ENCODE measurements around the gene CPSF2. TPM values are rescaled to one million over a fixed set of nuclear protein-coding genes. Genes with fewer than 3 reads are reported as not detected.

The CPSF2 gene
- total RNA-seq (10 to 100 TPM; 30.2 to 77.4 (median 60.4) TPM), polyA plus RNA-seq (10 to 100 TPM; 25.2 to 25.5 TPM), total RNA-seq (64.1 reads per million, percentile 76 among the genes with 10 or more reads in this experiment)

GRCh38 chr14:92121670-92122350 is at the start of gene CPSF2, which contains the start of gene NDUFB1:
TSS of gene CPSF2 (plus strand) at chr14:92121969. CDS start at chr14:92130985, 9,016 bp downstream.
TSS of gene NDUFB1 (minus strand) at chr14:92121706. CDS start at chr14:92117637, 4,069 bp downstream.
- peak within 1 kb of the TSS; percentile 78 for H3K4me3 ChIP-seq (ENCODE audit: low read length)
- peaks cover 27 to 72% (median 53%) of the 10 kb centered on the region in 7 donors for H3K4me1 Mint-ChIP-seq
- peaks cover under 1 to 14% (median 5%) of the 10 kb centered on the region in 5 donors for H3K36me3 Mint-ChIP-seq
- peak within 1 kb of the TSS; percentile 92 for H3K27ac ChIP-seq (ENCODE audit: low read depth, low read length)
- DNase-seq (peak; percentile 74 to 87 (median 85)), ATAC-seq (peak; percentile 92)
- no peaks in the 10 kb centered on the region for H3K27me3 ChIP-seq (ENCODE audit: control insufficient read depth in 2 of 2, insufficient read depth in 2 of 2, low read length in 2 of 2)
- peaks cover 0 to 24% (median 0%) of the 10 kb centered on the region in 3 experiments for H3K36me3 ChIP-seq (ENCODE audit: control insufficient read depth in 2 of 3, insufficient read depth in 3 of 3, low read length in 3 of 3)
- H3K9me3 ChIP-seq (ENCODE audit: control insufficient read depth in 2 of 3, low read length in 3 of 3): no peaks in the 10 kb centered on the region
- ChIA-PET CTCF (interaction anchor here (0.8 to 2.9 kb wide), 4 partner anchors 10 to 15 kb away, joined by 3 to 13 read pairs (median 7); partner anchors contain the start of gene ATXN3), POLR2A (interaction anchor here (0.6 to 6.9 kb wide), 15 partner anchors 12 to 1725 kb away, joined by 3 to 100 read pairs (median 3); partner anchors contain the start of genes ATXN3, CALM1, GOLGA5 and TRIP11)
- peaks cover 0 to 2% (median 0%) of the 10 kb centered on the region in 11 donors for H3K9me3 Mint-ChIP-seq
- peak within 1 kb of the TSS; percentile 96 to 100 (median 100) for H3K27ac Mint-ChIP-seq
- H3K27me3 Mint-ChIP-seq: no peaks in the 10 kb centered on the region
- H3K4me1 ChIP-seq (ENCODE audit: control insufficient read depth in 2 of 2, insufficient read depth in 2 of 2, low read length in 2 of 2): peaks cover 17 to 19% of the 10 kb centered on the region in 2 donors
- H3K4me3 Mint-ChIP-seq: peak within 1 kb of the TSS; percentile 88 to 100 (median 99)
- intact Hi-C loops (cut with micrococcal nuclease): loop anchor here (1.0 to 10.0 kb wide), 8 partner anchors 16 to 1790 kb away; partner anchors contain the start of genes ATXN3 (in 2 of the 2), GOLGA5 (in 2 of the 2), TRIP11 (in 2 of the 2) and LGMN (in 1 of the 2)

GRCh38 chr14:92074555-92074954 is 47.2 kb upstream of the CPSF2 start:
- Mint-ChIP-seq H3K27ac (no peak overlapping the region), H3K9me3 (no peaks in the 10 kb centered on the region), H3K36me3 (peaks cover 0 to 32% (median 9%) of the 10 kb centered on the region in 5 donors), H3K27me3 (no peaks in the 10 kb centered on the region), H3K4me1 (peaks cover 0 to 5% (median 0%) of the 10 kb centered on the region in 7 donors), H3K4me3 (no peak overlapping the region)
- no peaks in the 10 kb centered on the region for H3K27me3 ChIP-seq (ENCODE audit: control insufficient read depth in 2 of 2, insufficient read depth in 2 of 2, low read length in 2 of 2)
- H3K9me3 ChIP-seq (ENCODE audit: control insufficient read depth in 2 of 3, low read length in 3 of 3): no peaks in the 10 kb centered on the region
- intact Hi-C loops (cut with micrococcal nuclease): no loop called here
- CTCF ChIA-PET: no interaction called here
- H3K27ac ChIP-seq (ENCODE audit: low read depth, low read length): no peak overlapping the region
- POLR2A ChIA-PET: no interaction called here
- H3K36me3 ChIP-seq (ENCODE audit: control insufficient read depth in 2 of 3, insufficient read depth in 3 of 3, low read length in 3 of 3): peaks cover 2 to 36% (median 4%) of the 10 kb centered on the region in 3 experiments
- DNase-seq (no peak), ATAC-seq (no peak)
- H3K4me3 ChIP-seq (ENCODE audit: low read length): no peak overlapping the region
- H3K4me1 ChIP-seq (ENCODE audit: control insufficient read depth in 2 of 2, insufficient read depth in 2 of 2, low read length in 2 of 2): no peaks in the 10 kb centered on the region

- intact Hi-C loops (cut with micrococcal nuclease): no loop called here
- H3K4me1 ChIP-seq (ENCODE audit: control insufficient read depth in 2 of 2, insufficient read depth in 2 of 2, low read length in 2 of 2): no peaks in the 10 kb centered on the region
- H3K27me3 ChIP-seq (ENCODE audit: control insufficient read depth in 2 of 2, insufficient read depth in 2 of 2, low read length in 2 of 2): no peaks in the 10 kb centered on the region
- no peaks in the 10 kb centered on the region for H3K27me3 Mint-ChIP-seq
- ChIA-PET CTCF (interaction anchor here (0.6 kb wide), 1 partner anchor 329 kb away, joined by 3 read pairs; no protein-coding TSS in a partner anchor), POLR2A (no interaction called here)
- H3K4me1 Mint-ChIP-seq: no peaks in the 10 kb centered on the region
- H3K36me3 ChIP-seq (ENCODE audit: control insufficient read depth in 2 of 3, insufficient read depth in 3 of 3, low read length in 3 of 3): peaks cover 8 to 35% (median 14%) of the 10 kb centered on the region in 3 experiments
- no peak overlapping the region for H3K27ac ChIP-seq (ENCODE audit: low read depth, low read length)
- H3K4me3 ChIP-seq (ENCODE audit: low read length): no peak overlapping the region
- ATAC-seq (no peak), DNase-seq (no peak)
- no peak overlapping the region for H3K4me3 Mint-ChIP-seq
- H3K9me3 Mint-ChIP-seq: no peaks in the 10 kb centered on the region
- peaks cover 11 to 44% (median 32%) of the 10 kb centered on the region in 5 donors for H3K36me3 Mint-ChIP-seq
- no peak overlapping the region for H3K27ac Mint-ChIP-seq
- no peaks in the 10 kb centered on the region for H3K9me3 ChIP-seq (ENCODE audit: control insufficient read depth in 2 of 3, low read length in 3 of 3)
Measured at GRCh38 chr14:92088494-92088893, 33.3 kb upstream of the CPSF2 start.

- Histone ChIP-seq H3K36me3 (ENCODE audit: control insufficient read depth in 2 of 3, insufficient read depth in 3 of 3, low read length in 3 of 3) (peaks cover 4 to 35% (median 10%) of the 10 kb centered on the region in 3 experiments), H3K9me3 (ENCODE audit: control insufficient read depth in 2 of 3, low read length in 3 of 3) (no peaks in the 10 kb centered on the region), H3K4me1 (ENCODE audit: control insufficient read depth in 2 of 2, insufficient read depth in 2 of 2, low read length in 2 of 2) (no peaks in the 10 kb centered on the region), H3K27me3 (ENCODE audit: control insufficient read depth in 2 of 2, insufficient read depth in 2 of 2, low read length in 2 of 2) (no peaks in the 10 kb centered on the region), H3K27ac (ENCODE audit: low read depth, low read length) (no peak overlapping the region), H3K4me3 (ENCODE audit: low read length) (no peak overlapping the region)
- ChIA-PET POLR2A (interaction anchor here (0.6 kb wide), 1 partner anchor 575 kb away, joined by 3 read pairs; no protein-coding TSS in a partner anchor), CTCF (no interaction called here)
- H3K27ac Mint-ChIP-seq: peak overlapping the region in 1 of 9 donors; percentile 6
- peaks cover 0 to 3% (median 0%) of the 10 kb centered on the region in 7 donors for H3K4me1 Mint-ChIP-seq
- peaks cover 0 to 29% (median 17%) of the 10 kb centered on the region in 5 donors for H3K36me3 Mint-ChIP-seq
- no peaks in the 10 kb centered on the region for H3K27me3 Mint-ChIP-seq
- intact Hi-C loops (cut with micrococcal nuclease): loop anchor here in 1 of 2 donors (1.0 kb wide), 1 partner anchor 510 kb away; no protein-coding TSS in a partner anchor
- H3K4me3 Mint-ChIP-seq: no peak overlapping the region
- ATAC-seq: no peak
- peak in 2 of 9 donors; percentile 7 for DNase-seq
- no peaks in the 10 kb centered on the region for H3K9me3 Mint-ChIP-seq
Measured at GRCh38 chr14:92093320-92093719, 28.4 kb upstream of the CPSF2 start.

- Histone ChIP-seq H3K27me3 (ENCODE audit: control insufficient read depth in 2 of 2, insufficient read depth in 2 of 2, low read length in 2 of 2) (no peaks in the 10 kb centered on the region), H3K4me1 (ENCODE audit: control insufficient read depth in 2 of 2, insufficient read depth in 2 of 2, low read length in 2 of 2) (peaks cover 0 to 6% of the 10 kb centered on the region in 2 donors), H3K27ac (ENCODE audit: low read depth, low read length) (no peak overlapping the region), H3K36me3 (ENCODE audit: control insufficient read depth in 2 of 3, insufficient read depth in 3 of 3, low read length in 3 of 3) (peaks cover 1 to 13% (median 4%) of the 10 kb centered on the region in 3 experiments), H3K9me3 (ENCODE audit: control insufficient read depth in 2 of 3, low read length in 3 of 3) (no peaks in the 10 kb centered on the region), H3K4me3 (ENCODE audit: low read length) (no peak overlapping the region)
- POLR2A ChIA-PET: no interaction called here
- intact Hi-C loops (cut with micrococcal nuclease): loop anchor here (10.0 kb wide), 2 partner anchors 265 to 1105 kb away; partner anchors contain the start of genes GON7 (in 1 of the 2) and UBR7 (in 1 of the 2)
- Mint-ChIP-seq H3K4me3 (no peak overlapping the region), H3K27ac (peak overlapping the region in 2 of 9 donors; percentile 9 to 47), H3K4me1 (peaks cover 28 to 51% (median 39%) of the 10 kb centered on the region in 7 donors), H3K36me3 (peaks cover 0 to 5% (median 4%) of the 10 kb centered on the region in 5 donors), H3K9me3 (no peaks in the 10 kb centered on the region), H3K27me3 (no peaks in the 10 kb centered on the region)
- ATAC-seq (no peak), DNase-seq (no peak)
- CTCF ChIA-PET: no interaction called here
Measured at GRCh38 chr14:92099802-92100201, 22.0 kb upstream of the CPSF2 start.

- Histone ChIP-seq H3K4me3 (ENCODE audit: low read length) (no peak overlapping the region), H3K27ac (ENCODE audit: low read depth, low read length) (no peak overlapping the region), H3K9me3 (ENCODE audit: control insufficient read depth in 2 of 3, low read length in 3 of 3) (no peaks in the 10 kb centered on the region), H3K27me3 (ENCODE audit: control insufficient read depth in 2 of 2, insufficient read depth in 2 of 2, low read length in 2 of 2) (no peaks in the 10 kb centered on the region), H3K36me3 (ENCODE audit: control insufficient read depth in 2 of 3, insufficient read depth in 3 of 3, low read length in 3 of 3) (peaks cover 0 to 5% (median 0%) of the 10 kb centered on the region in 3 experiments), H3K4me1 (ENCODE audit: control insufficient read depth in 2 of 2, insufficient read depth in 2 of 2, low read length in 2 of 2) (peaks cover 5 to 15% of the 10 kb centered on the region in 2 donors)
- H3K36me3 Mint-ChIP-seq: peaks cover 0 to 2% (median 0%) of the 10 kb centered on the region in 5 donors
- no peaks in the 10 kb centered on the region for H3K27me3 Mint-ChIP-seq
- peak overlapping the region in 4 of 10 donors; percentile 18 to 65 (median 19) for H3K4me3 Mint-ChIP-seq
- no peaks in the 10 kb centered on the region for H3K9me3 Mint-ChIP-seq
- POLR2A ChIA-PET: interaction anchor here (0.8 kb wide), 1 partner anchor 1721 kb away, joined by 3 read pairs; no protein-coding TSS in a partner anchor
- intact Hi-C loops (cut with micrococcal nuclease): loop anchor here (10.0 kb wide), 2 partner anchors 269 to 1101 kb away; partner anchors contain the start of genes GON7 (in 1 of the 2) and UBR7 (in 1 of the 2)
- H3K27ac Mint-ChIP-seq: peak overlapping the region in 2 of 9 donors; percentile 49 to 52
- DNase-seq (no peak), ATAC-seq (no peak)
- CTCF ChIA-PET: no interaction called here
- peaks cover 44 to 77% (median 66%) of the 10 kb centered on the region in 7 donors for H3K4me1 Mint-ChIP-seq
Measured at GRCh38 chr14:92103363-92103989, 18.3 kb upstream of the CPSF2 start.

Measured in naive thymus-derived CD4-positive, alpha-beta T cell (primary cell).